Gastrocnemius medialis (tissue), 4 donors: Measurements from ENCODE around the gene CYTH4. TPM values are rescaled to one million over a fixed set of nuclear protein-coding genes. Genes with fewer than 3 reads are reported as not detected.

Experiments
- ATAC-seq, 2 donors: fragments of 150-250 bp; one replicate each; pipeline ENCODE4 v1.9.1; 2016
- DNase-seq, 2 donors: peaks; one replicate each; pipeline ENCODE4 v3.0.0-alpha.2; 2019
- H3K27ac ChIP-seq, 4 donors: fragments of 200-600 bp; sonication (generic); 1 replicate in 1 of 4; 2 replicates in 3 of 4; pipeline ENCODE4 v1.5.1; 2016 to 2018; ENCODE audit warnings: mild to moderate bottlenecking in 2 of 4, moderate library complexity in 1 of 4
- H3K27me3 ChIP-seq, 3 donors: fragments of 200-600 bp; sonication (generic) in 2 of 3; 1 replicate in 1 of 3; 2 replicates in 2 of 3; pipeline versions ENCODE4 v1.5.1 to v1.6.0; 2016 to 2019; ENCODE audit warnings: mild to moderate bottlenecking in 1 of 3, moderate library complexity in 1 of 3
- H3K36me3 ChIP-seq, 2 donors: fragments of 200-600 bp; sonication (generic) in 1 of 2; one replicate each; pipeline ENCODE4 v1.5.1; 2017 to 2018
- H3K4me1 ChIP-seq, 2 donors: fragments of 200-600 bp; sonication (generic) in 1 of 2; one replicate each; pipeline ENCODE4 v1.5.1; 2016 to 2017; ENCODE audit warnings: mild to moderate bottlenecking in 2 of 2
- H3K4me3 ChIP-seq, 4 donors: fragments of 200-600 bp; sonication (generic) in 3 of 4; 1 replicate in 1 of 4; 2 replicates in 3 of 4; pipeline ENCODE4 v1.5.1; 2016 to 2019; ENCODE audit warnings: mild to moderate bottlenecking in 2 of 4
- H3K9me3 ChIP-seq, 3 donors: fragments of 200-600 bp; sonication (generic) in 2 of 3; 1 replicate in 1 of 3; 2 replicates in 2 of 3; pipeline ENCODE4 v1.5.1; 2016 to 2019
- CTCF ChIP-seq, 5 experiments: fragments of 450-650 bp in 3 of 5; fragments of 200-600 bp in 2 of 5; sonication (generic) in 2 of 5; IDR thresholded peaks in 4 of 5; conservative IDR thresholded peaks in 1 of 5; 1 replicate in 4 of 5; 2 replicates in 1 of 5; pipeline ENCODE4 v1.5.1; 2016 to 2019; ENCODE audit warnings: antibody characterized with exemption in 5 of 5, mild to moderate bottlenecking in 3 of 5, moderate library complexity in 3 of 5
- POLR2A ChIP-seq, 2 donors: fragments of 450-650 bp; IDR thresholded peaks; one replicate each; pipeline ENCODE4 v1.6.1; 2017; ENCODE audit warnings: antibody characterized with exemption in 2 of 2, mild to moderate bottlenecking in 2 of 2, moderate library complexity in 2 of 2
- in situ Hi-C, 4 donors: fragments of 200-750 bp; cut with MboI; loops; one replicate each; pipeline versions ENCODE4 v1.15.0 to v1.8.0; 2017; ENCODE audit warnings: low sequenced_read_pairs in 4 of 4
- intact Hi-C: fragments of 100-400 bp; cut with DNase I; formaldehyde crosslinking; loops from one replicate; pipeline ENCODE4 v1.15.1; 2023; ENCODE audit warnings: low total_unique reads
- total RNA-seq, 4 donors: library from RNA; depleted of rRNA; stranded (reverse); fragments of >200 nt; gene quantifications; one replicate each; pipeline versions ENCODE4 v1.1.0 to v1.2.3, GENCODE V29; 2016

Gene CYTH4
- total RNA-seq, 4 donors from 2014 or later = 1.7 to 2.2 (median 2.0) TPM; not detected in 1

- Histone ChIP-seq H3K27ac (no peak overlapping the region), H3K27me3 (peaks cover 42 to 51% (median 44%) of the 10 kb centered on the region in 3 donors), H3K4me3 (no peak overlapping the region), H3K4me1 (no peaks in the 10 kb centered on the region), H3K9me3 (no peaks in the 10 kb centered on the region), H3K36me3 (no peaks in the 10 kb centered on the region)
- in situ Hi-C loops = no loop called here
- ATAC-seq (no peak), DNase-seq (no peak)
- intact Hi-C loops = no loop called here
- TF ChIP-seq POLR2A (IDR thresholded peaks at IDR 0.05) (no peak), CTCF (IDR thresholded peaks at IDR 0.05 in 4 of 5, conservative IDR thresholded peaks at IDR 0.05 in 1 of 5) (no peak)
Measured at GRCh38 chr22:37338539-37339246, 56.4 kb downstream of the CYTH4 start.

DNA sequence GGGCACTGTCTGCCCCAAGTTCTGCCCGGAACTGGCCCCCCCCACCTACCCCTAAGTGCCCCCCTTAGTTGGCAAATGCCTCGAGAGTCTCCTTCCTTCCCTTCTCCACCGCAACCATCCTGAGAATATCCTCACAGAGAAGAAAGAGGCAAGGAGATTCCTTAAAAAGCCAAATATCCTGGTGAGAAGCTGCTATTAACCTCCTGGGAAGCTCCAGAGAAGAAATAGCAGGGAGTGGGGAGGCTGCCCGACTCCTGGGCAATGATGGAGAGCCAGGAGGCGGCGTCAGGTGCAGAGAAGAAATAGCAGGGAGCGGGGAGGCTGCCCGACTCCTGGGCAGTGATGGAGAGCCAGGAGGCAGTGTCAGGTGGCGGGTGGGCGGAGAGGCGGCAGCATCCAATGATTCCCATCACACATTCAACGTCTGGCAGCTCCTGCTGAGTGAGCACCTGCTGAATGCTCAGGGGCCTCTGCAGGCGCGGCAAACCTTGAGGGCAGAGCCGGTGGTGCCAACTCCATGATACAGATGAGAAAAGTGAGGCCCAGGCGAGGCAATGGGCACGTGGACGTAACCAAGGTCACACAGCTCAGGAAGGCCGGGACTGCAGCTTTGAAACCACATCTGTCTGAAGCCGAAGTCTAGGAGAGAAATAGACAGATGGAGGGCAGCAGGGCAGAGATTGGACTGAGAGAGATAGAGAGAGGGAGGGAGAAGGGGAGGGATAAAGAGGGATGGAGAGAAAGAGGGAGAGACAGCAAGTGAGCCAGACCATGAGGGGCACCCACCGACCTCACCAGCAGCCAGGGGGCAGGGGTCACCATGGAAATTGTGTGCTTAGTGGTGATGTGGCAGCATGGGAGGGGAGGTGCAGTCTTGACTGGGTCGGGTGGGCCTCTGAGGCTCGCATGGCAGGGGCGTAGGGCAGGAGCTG lies 58.3 kb downstream of the CYTH4 start:
- no peaks in the 10 kb centered on the region for H3K36me3 ChIP-seq
- no peak for TF ChIP-seq CTCF (IDR thresholded peaks at IDR 0.05 in 4 of 5, conservative IDR thresholded peaks at IDR 0.05 in 1 of 5)
- TF ChIP-seq POLR2A (IDR thresholded peaks at IDR 0.05) = no peak
- H3K27ac ChIP-seq = no peak overlapping the region
- in situ Hi-C loops = no loop called here
- ATAC-seq (no peak), DNase-seq (no peak)
- no peaks in the 10 kb centered on the region for H3K4me1 ChIP-seq
- H3K27me3 ChIP-seq = peaks cover 24 to 34% (median 28%) of the 10 kb centered on the region in 3 donors
- no peaks in the 10 kb centered on the region for H3K9me3 ChIP-seq
- no peak overlapping the region for H3K4me3 ChIP-seq
- intact Hi-C loops = no loop called here

DNA sequence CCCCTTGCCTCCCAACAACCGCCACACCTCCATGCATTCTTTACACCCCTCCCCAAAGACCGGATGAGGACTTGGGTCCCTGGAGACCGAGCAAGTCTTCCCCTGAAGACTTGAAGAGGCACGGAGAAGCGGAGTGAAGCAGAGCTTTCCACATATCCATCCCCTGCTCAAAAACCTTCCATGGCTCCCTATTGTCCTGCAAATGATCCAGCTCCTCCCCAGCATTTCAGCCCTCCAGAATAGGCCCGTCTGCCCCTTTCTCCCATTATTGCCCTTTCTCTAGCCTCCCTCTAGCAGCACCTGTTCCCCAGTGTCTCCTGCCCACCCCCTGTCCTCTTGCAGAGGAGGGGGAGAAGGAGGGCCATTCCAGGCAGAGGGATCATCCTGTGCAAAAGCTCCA lies 59.8 kb downstream of the CYTH4 start:
- in situ Hi-C loops = no loop called here
- no peak overlapping the region for H3K4me3 ChIP-seq

GRCh38 chr22:37343348-37343747 lies 61.0 kb downstream of the CYTH4 start:
- H3K27ac ChIP-seq = no peak overlapping the region
- no peaks in the 10 kb centered on the region for H3K4me1 ChIP-seq
- in situ Hi-C loops = no loop called here
- H3K9me3 ChIP-seq = no peaks in the 10 kb centered on the region
- H3K4me3 ChIP-seq = no peak overlapping the region
- no peaks in the 10 kb centered on the region for H3K36me3 ChIP-seq
- intact Hi-C loops = no loop called here
- DNase-seq = no peak
- TF ChIP-seq CTCF (IDR thresholded peaks at IDR 0.05 in 4 of 5, conservative IDR thresholded peaks at IDR 0.05 in 1 of 5) (no peak), POLR2A (IDR thresholded peaks at IDR 0.05) (no peak)
- peaks cover 14 to 26% (median 17%) of the 10 kb centered on the region in 3 donors for H3K27me3 ChIP-seq
- ATAC-seq = no peak

More for the DNA sequence above, 59.8 kb downstream of the CYTH4 start:
- no peaks in the 10 kb centered on the region for H3K9me3 ChIP-seq
- H3K36me3 ChIP-seq = no peaks in the 10 kb centered on the region
- ATAC-seq = no peak
- H3K27me3 ChIP-seq = peaks cover 14 to 27% (median 21%) of the 10 kb centered on the region in 3 donors
- no peaks in the 10 kb centered on the region for H3K4me1 ChIP-seq
- TF ChIP-seq POLR2A (IDR thresholded peaks at IDR 0.05) = no peak
- TF ChIP-seq CTCF (IDR thresholded peaks at IDR 0.05 in 4 of 5, conservative IDR thresholded peaks at IDR 0.05 in 1 of 5) = no peak
- H3K27ac ChIP-seq = no peak overlapping the region
- intact Hi-C loops = no loop called here
- no peak for DNase-seq
